ENCODE data around the gene OR4D11. TPM values are rescaled to one million over a fixed set of nuclear protein-coding genes. Genes with fewer than 3 reads are reported as not detected.

The OR4D11 gene
- total RNA-seq, 1 experiment from 2014 or later = not detected

DNA sequence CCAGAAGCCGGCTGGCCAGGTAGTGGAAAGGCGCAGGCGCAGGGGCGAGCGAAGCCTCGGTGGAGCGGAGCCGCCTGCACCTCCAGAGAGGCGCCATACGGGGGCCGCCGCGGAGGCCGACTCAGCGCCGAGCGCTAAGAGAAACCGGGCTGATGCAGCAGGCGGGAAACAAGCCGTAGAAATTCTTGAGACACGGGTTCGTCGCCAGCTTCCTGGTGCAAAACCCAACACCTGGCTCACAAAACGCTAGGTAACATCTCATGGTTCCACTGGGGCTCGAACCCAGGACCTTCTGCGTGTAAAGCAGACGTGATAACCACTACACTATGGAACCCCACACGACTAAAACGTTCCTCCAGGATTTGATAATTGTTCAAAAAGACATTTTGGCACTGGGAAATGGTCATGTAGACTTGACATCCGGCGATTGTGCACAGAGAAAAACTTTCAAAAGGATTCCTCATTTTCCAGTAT is 47.0 kb downstream of the OR4D11 start:
- ChIA-PET CTCF (no interaction called here), POLR2A (ENCODE audit: unreplicated experiment) (interaction anchor here (0.5 to 0.6 kb wide), 3 partner anchors 204 to 972 kb away, joined by 3 to 6 read pairs (median 3); no protein-coding TSS in a partner anchor)
- peak; percentile 91 to 94 for DNase-seq
- H3F3A ChIP-seq (ENCODE audit: insufficient read depth, low read depth) = peaks cover 44% of the 10 kb centered on the region
- peak overlapping the region; percentile 89 for H2AFZ ChIP-seq
- TSS peak; percentile 99 for BruUV-seq (replicated peaks)
- peak overlapping the region; percentile 71 for H3K4me3 ChIP-seq
- H3K27me3 ChIP-seq (ENCODE audit: insufficient read depth, low read depth) = no peaks in the 10 kb centered on the region
- H3K27ac ChIP-seq = peak overlapping the region; percentile 85
- no peaks in the 10 kb centered on the region for H3K9me3 ChIP-seq (ENCODE audit: insufficient read depth, low read depth)
- no peaks in the 10 kb centered on the region for H4K20me1 ChIP-seq (ENCODE audit: insufficient read depth)
- TF ChIP-seq, protein P1, sequence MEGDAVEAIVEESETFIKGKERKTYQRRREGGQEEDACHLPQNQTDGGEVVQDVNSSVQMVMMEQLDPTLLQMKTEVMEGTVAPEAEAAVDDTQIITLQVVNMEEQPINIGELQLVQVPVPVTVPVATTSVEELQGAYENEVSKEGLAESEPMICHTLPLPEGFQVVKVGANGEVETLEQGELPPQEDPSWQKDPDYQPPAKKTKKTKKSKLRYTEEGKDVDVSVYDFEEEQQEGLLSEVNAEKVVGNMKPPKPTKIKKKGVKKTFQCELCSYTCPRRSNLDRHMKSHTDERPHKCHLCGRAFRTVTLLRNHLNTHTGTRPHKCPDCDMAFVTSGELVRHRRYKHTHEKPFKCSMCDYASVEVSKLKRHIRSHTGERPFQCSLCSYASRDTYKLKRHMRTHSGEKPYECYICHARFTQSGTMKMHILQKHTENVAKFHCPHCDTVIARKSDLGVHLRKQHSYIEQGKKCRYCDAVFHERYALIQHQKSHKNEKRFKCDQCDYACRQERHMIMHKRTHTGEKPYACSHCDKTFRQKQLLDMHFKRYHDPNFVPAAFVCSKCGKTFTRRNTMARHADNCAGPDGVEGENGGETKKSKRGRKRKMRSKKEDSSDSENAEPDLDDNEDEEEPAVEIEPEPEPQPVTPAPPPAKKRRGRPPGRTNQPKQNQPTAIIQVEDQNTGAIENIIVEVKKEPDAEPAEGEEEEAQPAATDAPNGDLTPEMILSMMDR (conservative IDR thresholded peaks at IDR 0.05) = peak; percentile 56; the same call in 1 of the 2 replicates
- TF ChIP-seq EZH2 (IDR thresholded peaks at IDR 0.05; ENCODE audit: low read depth) = no peak
- intact Hi-C loops (cut with micrococcal nuclease; ENCODE audit: unreplicated experiment) = loop anchor here (2.0 to 10.0 kb wide), 7 partner anchors 66 to 1776 kb away; partner anchors contain the start of genes DTX4, LPXN, MRPL16 and STX3
- no peaks in the 10 kb centered on the region for H3K9me2 ChIP-seq (ENCODE audit: insufficient read depth)
- no peaks in the 10 kb centered on the region for H3K36me3 ChIP-seq (ENCODE audit: low read depth)
- peaks cover 31% of the 10 kb centered on the region for H3K4me1 ChIP-seq (replicated peaks; ENCODE audit: insufficient read depth)
- no peaks in the 10 kb centered on the region for H3K79me2 ChIP-seq (ENCODE audit: low read depth)
- H3K4me2 ChIP-seq = peak overlapping the region; percentile 73

DNA sequence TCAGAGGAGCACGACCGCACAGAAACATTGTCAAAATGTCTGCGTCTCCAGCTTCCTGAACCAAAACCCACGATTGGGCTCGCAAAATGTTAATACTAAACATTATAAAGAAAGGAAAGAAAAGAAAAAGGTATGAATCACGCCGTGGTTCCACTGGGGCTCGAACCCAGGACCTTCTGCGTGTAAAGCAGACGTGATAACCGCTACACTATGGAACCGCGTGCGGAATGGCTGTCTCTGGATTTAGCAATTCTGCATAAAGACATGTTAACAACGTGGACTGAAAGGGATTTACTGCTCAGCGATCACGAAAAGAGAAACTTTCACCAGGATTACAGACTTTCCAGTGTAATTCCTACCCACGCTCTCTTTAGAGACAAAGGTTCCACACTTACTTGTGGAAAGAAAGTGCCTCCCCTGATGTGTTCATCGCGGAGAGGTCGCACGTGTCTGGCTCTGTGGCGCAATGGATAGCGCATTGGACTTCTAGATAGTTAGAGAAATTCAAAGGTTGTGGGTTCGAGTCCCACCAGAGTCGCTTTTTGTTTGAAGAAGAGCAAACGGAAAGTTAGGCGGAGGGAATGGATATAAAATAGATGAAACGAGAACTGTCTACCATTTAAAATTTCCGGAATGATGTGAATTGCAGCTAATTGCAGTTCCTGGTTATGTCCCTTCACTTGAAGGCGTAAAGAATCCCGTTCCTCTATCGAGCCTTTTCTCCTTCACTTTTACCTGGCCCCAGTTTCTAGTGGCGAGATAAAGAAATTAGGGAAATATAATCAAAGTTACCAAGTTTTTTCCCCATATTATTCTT is 47.7 kb downstream of the OR4D11 start:
- DNase-seq = peak; percentile 80 to 83
- CTCF ChIA-PET = no interaction called here
- peak overlapping the region; percentile 89 for H2AFZ ChIP-seq
- peaks cover 32% of the 10 kb centered on the region for H3K4me1 ChIP-seq (replicated peaks; ENCODE audit: insufficient read depth)
- H3F3A ChIP-seq (ENCODE audit: insufficient read depth, low read depth) = peaks cover 51% of the 10 kb centered on the region
- no TSS peak for BruUV-seq (replicated peaks)
- no peaks in the 10 kb centered on the region for H3K9me3 ChIP-seq (ENCODE audit: insufficient read depth, low read depth)
- H3K4me3 ChIP-seq = peak overlapping the region; percentile 71
- peak overlapping the region; percentile 85 for H3K27ac ChIP-seq
- no peak for TF ChIP-seq EZH2 (IDR thresholded peaks at IDR 0.05; ENCODE audit: low read depth)
- TF ChIP-seq, protein P1 (conservative IDR thresholded peaks at IDR 0.05) = no peak
- no peaks in the 10 kb centered on the region for H4K20me1 ChIP-seq (ENCODE audit: insufficient read depth)
- H3K4me2 ChIP-seq = peak overlapping the region; percentile 73
- no peaks in the 10 kb centered on the region for H3K27me3 ChIP-seq (ENCODE audit: insufficient read depth, low read depth)
- H3K79me2 ChIP-seq (ENCODE audit: low read depth) = no peaks in the 10 kb centered on the region
- no peaks in the 10 kb centered on the region for H3K9me2 ChIP-seq (ENCODE audit: insufficient read depth)
- POLR2A ChIA-PET (ENCODE audit: unreplicated experiment) = interaction anchor here (0.5 kb wide), 1 partner anchor 973 kb away, joined by 3 read pairs; no protein-coding TSS in a partner anchor
- intact Hi-C loops (cut with micrococcal nuclease; ENCODE audit: unreplicated experiment) = loop anchor here (1.0 to 10.0 kb wide), 8 partner anchors 9 to 1776 kb away; partner anchors contain the start of genes DTX4, LPXN, MRPL16 and STX3
- H3K36me3 ChIP-seq (ENCODE audit: low read depth) = no peaks in the 10 kb centered on the region

GRCh38 chr11:59551659-59552521 is 48.5 kb downstream of the OR4D11 start:
- Histone ChIP-seq H3K9me3 (ENCODE audit: insufficient read depth, low read depth) (no peaks in the 10 kb centered on the region), H2AFZ (peak overlapping the region; percentile 89), H3K9me2 (ENCODE audit: insufficient read depth) (no peaks in the 10 kb centered on the region), H3K4me3 (peak overlapping the region; percentile 71), H3K4me2 (peak overlapping the region; percentile 73), H3K27ac (peak overlapping the region; percentile 85), H3K4me1 (replicated peaks; ENCODE audit: insufficient read depth) (peaks cover 37% of the 10 kb centered on the region), H3K36me3 (ENCODE audit: low read depth) (no peaks in the 10 kb centered on the region), H4K20me1 (ENCODE audit: insufficient read depth) (peaks cover under 1% of the 10 kb centered on the region; the same call in 1 of the 2 replicates), H3K79me2 (ENCODE audit: low read depth) (no peaks in the 10 kb centered on the region), H3F3A (ENCODE audit: insufficient read depth, low read depth) (peaks cover 59% of the 10 kb centered on the region), H3K27me3 (ENCODE audit: insufficient read depth, low read depth) (no peaks in the 10 kb centered on the region)
- DNase-seq = peak; percentile 26 to 38
- intact Hi-C loops (cut with micrococcal nuclease; ENCODE audit: unreplicated experiment) = loop anchor here (1.0 to 10.0 kb wide), 8 partner anchors 8 to 1777 kb away; partner anchors contain the start of genes DTX4, LPXN, MRPL16 and STX3
- ChIA-PET CTCF (interaction anchor here (0.7 kb wide), 1 partner anchor 119 kb away, joined by 3 read pairs; no protein-coding TSS in a partner anchor), POLR2A (ENCODE audit: unreplicated experiment) (no interaction called here)
- no peak for TF ChIP-seq EZH2 (IDR thresholded peaks at IDR 0.05; ENCODE audit: low read depth)
- TF ChIP-seq, protein P1 (conservative IDR thresholded peaks at IDR 0.05) = no peak
- BruUV-seq (replicated peaks) = no TSS peak

Measured in PC-9 (cell line).